Stimulated activated memory B cell treated with anti-CD40 and anti-IgM and Interleukin-4, amounts not matched to agents 10 μg/mL and 1 μg/mL and 100 μg/mL, for 72 hours (primary cell): ENCODE measurements around the gene PARP3.
A peak's percentile ranks its signal among the peaks of the same experiment; 100 is the strongest.
"Not testable (repeated sequence)": the region's sequence is repeated elsewhere in the genome, so short reads cannot be mapped to it uniquely, and the experiment has no call there.

Experiments
- ATAC-seq: fragments of 150-1000 bp; cut with Tn5 transposase; 2 replicates; pipeline ENCODE4 v1.10.0; 2021
- H3K27ac Mint-ChIP-seq: one replicate; pipeline ENCODE4 v1.8.0; 2022; ENCODE audit warnings: mild to moderate bottlenecking, mixed read lengths
- H3K27me3 Mint-ChIP-seq: one replicate; pipeline ENCODE4 v1.8.0; 2022; ENCODE audit warnings: mixed read lengths
- H3K36me3 Mint-ChIP-seq: one replicate; pipeline ENCODE4 v1.8.0; 2022; ENCODE audit warnings: mixed read lengths
- H3K4me1 Mint-ChIP-seq: one replicate; pipeline ENCODE4 v1.8.0; 2022; ENCODE audit warnings: mixed read lengths
- H3K4me3 Mint-ChIP-seq: one replicate; pipeline ENCODE4 v1.8.0; 2022; ENCODE audit warnings: mild to moderate bottlenecking, moderate library complexity, mixed read lengths
- H3K9me3 Mint-ChIP-seq: one replicate; pipeline ENCODE4 v1.8.0; 2022; ENCODE audit warnings: mixed read lengths

The PARP3 gene

DNA sequence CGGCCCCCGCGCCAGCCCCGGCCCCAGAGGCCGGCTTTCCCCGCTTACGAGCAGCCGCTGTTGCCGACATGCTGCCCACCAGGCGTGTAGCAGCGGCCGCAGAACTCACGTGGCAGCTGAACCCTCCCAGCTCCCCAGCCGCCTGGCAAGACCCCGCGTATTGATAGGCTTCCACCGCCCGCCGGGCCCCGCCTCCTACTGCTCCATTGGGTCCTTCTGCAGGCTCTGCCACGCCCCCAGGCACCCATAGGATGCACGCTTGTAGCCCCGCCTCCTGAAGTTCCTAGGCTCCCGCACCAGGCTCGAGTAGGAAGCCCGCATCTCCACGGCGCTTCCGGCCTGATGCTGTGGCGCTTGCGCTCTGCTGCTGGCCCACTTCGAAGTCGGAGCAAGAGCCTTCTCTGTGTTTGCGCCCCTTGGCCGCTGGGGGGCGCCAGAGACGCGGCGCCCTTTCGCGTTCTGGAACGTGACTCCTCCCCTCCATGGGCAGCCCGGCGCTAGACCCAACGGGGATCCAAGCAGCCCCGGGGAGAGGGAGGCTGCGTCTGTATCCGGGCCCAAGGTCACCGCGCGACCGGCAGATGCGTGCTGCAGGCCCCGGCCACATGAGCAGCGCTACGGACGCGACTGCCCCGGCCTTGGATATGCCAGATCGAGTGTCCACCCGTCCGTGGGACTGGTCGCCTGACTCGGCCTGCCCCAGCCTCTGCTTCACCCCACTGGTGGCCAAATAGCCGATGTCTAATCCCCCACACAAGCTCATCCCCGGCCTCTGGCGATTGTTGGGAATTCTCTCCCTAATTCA is at the start of gene PARP3, which contains the start of gene RRP9:
Gene PARP3 (plus strand): TSS at position 566 of the 805 bp plus-strand sequence. CDS start 993 bp downstream, outside the sequence.
Gene RRP9 (minus strand): TSS at position 107 of the 805 bp plus-strand sequence. CDS start 37 bp downstream, at position 70.
- ATAC-seq = peak; percentile 96
- H3K4me3 Mint-ChIP-seq = peak within 1 kb of the TSS; percentile 91
- H3K27me3 Mint-ChIP-seq = no peaks in the 10 kb centered on the region

DNA sequence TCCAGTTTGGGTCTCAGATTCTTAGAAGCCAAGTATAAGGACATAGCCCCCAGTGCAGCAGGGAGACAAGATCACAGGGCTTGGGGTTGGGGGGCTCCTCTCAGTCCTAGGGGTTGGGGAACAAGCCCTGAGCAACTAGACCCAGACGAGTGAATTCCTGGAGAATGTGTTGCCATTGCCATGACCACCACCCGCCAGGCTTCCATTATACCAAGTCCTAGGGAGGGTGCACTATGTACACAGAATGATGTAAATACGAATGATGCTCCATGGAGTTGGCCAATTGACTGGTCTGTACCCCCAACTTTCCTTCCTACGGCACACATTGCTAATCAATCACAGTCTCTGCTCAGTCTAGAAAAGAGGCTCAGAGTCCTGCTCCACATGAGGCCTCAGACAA is 47.8 kb upstream of the PARP3 start:
- Mint-ChIP-seq H3K27ac (no peak overlapping the region), H3K9me3 (no peaks in the 10 kb centered on the region), H3K27me3 (peaks cover 79% of the 10 kb centered on the region), H3K4me1 (no peaks in the 10 kb centered on the region), H3K36me3 (no peaks in the 10 kb centered on the region), H3K4me3 (no peak overlapping the region)
- no peak for ATAC-seq

More for the DNA sequence above, at the start of gene PARP3, which contains the start of gene RRP9:
- Mint-ChIP-seq H3K9me3 (no peaks in the 10 kb centered on the region), H3K36me3 (peaks cover 49% of the 10 kb centered on the region), H3K27ac (peak within 1 kb of the TSS; percentile 88), H3K4me1 (peaks cover 42% of the 10 kb centered on the region)

DNA sequence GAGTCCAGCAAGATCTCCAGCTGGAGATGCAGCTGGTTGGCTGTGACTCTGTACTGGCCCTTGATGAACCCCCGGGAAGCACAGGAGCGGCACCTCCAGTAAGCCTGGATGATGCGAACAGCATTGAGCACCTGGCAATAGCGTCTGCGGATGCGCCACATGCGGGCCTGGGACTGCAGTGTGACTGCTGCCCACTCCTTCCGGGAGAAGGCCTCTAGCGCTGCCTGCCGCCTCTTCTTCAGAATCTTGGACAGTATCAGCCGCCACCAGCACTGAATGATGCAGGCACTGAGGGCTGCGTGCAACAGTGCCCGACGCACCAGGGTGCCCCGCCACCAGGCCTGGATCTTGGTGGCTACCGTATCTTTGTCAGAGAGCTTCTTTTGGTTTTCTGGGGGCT is 47.2 kb upstream of the PARP3 start:
- H3K4me1 Mint-ChIP-seq = no peaks in the 10 kb centered on the region
- no peak overlapping the region for H3K27ac Mint-ChIP-seq
- no peak for ATAC-seq
- H3K27me3 Mint-ChIP-seq = peaks cover 76% of the 10 kb centered on the region
- no peaks in the 10 kb centered on the region for H3K36me3 Mint-ChIP-seq
- H3K4me3 Mint-ChIP-seq = no peak overlapping the region
- H3K9me3 Mint-ChIP-seq = no peaks in the 10 kb centered on the region

DNA sequence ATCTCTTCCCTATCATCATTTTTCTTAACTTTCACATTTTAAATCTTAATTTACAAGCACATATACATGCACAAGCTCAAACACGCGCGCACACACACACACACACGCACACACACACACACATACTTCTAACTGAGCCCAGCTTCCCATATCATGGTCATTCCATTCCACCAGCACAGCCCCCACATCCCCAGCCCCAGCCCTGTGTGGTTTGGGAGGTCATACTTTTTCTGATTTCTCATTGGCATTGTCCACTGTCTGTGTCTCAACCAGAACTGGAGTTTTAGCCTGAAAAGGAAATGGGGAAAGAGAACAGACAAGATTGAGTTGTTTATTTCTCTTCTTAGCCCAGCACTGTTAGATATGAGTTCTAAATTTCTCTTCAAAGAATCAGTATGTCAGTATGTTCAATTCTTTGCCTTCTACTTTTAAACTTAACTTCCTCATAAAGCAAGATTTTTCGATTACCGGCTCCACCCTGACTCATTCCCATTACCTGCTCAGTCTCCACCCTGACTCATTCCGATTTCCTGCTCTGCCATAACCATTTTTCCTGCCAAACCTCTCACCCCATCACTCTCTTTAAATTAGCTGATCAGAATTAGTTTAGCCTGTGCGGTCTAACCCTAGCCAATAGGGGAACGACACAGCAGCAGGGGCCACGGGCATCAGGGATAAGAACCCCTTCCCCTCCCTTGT is 45.4 kb upstream of the PARP3 start:
- ATAC-seq = no peak
- no peaks in the 10 kb centered on the region for H3K36me3 Mint-ChIP-seq

DNA sequence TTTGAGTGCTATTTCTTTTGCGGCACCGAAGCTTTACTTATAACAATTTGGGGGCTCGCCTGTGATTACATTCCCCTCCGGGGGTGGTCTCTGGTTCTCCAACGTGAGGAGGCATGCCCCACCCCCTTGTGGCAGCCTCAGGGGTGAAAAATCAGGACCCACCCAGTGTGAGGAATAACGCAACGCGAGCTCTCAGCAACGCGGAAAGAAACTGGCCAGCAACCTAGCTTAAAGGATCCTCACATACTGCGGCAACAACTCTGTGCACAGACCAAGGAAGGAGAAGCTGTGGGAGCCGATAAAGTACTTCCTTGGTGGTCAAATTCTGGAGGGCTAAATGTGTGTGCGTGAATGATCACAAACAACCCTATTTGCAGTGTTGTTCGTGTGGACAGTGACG is 44.8 kb upstream of the PARP3 start:
- peaks cover 70% of the 10 kb centered on the region for H3K27me3 Mint-ChIP-seq
- H3K4me3 Mint-ChIP-seq = no peak overlapping the region

More for the DNA sequence above, 45.4 kb upstream of the PARP3 start:
- no peaks in the 10 kb centered on the region for H3K4me1 Mint-ChIP-seq
- H3K27me3 Mint-ChIP-seq = peaks cover 71% of the 10 kb centered on the region
- no peaks in the 10 kb centered on the region for H3K9me3 Mint-ChIP-seq
- no peak overlapping the region for H3K27ac Mint-ChIP-seq
- no peak overlapping the region for H3K4me3 Mint-ChIP-seq

DNA sequence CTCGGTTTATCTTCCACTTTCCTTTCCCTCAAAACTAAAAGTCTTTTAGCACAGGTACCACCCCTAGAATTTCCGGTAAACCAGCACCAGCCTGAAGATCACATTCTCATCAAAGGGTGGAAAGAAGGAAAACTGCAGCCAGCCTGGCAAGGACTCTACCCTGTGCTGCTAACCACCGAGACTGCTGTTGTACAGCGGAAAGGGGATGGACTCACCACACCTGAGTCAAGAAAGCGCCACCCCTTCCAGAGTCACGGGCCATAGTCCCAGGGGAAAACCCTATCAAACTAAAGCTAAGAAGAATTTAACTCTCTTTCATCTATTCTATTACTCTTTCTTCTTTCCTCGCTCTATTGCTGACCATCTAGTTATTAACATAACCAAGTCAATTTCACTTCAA is 42.1 kb upstream of the PARP3 start:
- ATAC-seq, H3K4me1 Mint-ChIP-seq, H3K9me3 Mint-ChIP-seq, H3K4me3 Mint-ChIP-seq, H3K36me3 Mint-ChIP-seq, H3K27ac Mint-ChIP-seq: not testable (repeated sequence)
- H3K27me3 Mint-ChIP-seq = peaks cover 76% of the 10 kb centered on the region

More for the DNA sequence above, 44.8 kb upstream of the PARP3 start:
- Mint-ChIP-seq H3K4me1 (no peaks in the 10 kb centered on the region), H3K9me3 (no peaks in the 10 kb centered on the region), H3K36me3 (no peaks in the 10 kb centered on the region), H3K27ac (no peak overlapping the region)
- no peak for ATAC-seq

DNA sequence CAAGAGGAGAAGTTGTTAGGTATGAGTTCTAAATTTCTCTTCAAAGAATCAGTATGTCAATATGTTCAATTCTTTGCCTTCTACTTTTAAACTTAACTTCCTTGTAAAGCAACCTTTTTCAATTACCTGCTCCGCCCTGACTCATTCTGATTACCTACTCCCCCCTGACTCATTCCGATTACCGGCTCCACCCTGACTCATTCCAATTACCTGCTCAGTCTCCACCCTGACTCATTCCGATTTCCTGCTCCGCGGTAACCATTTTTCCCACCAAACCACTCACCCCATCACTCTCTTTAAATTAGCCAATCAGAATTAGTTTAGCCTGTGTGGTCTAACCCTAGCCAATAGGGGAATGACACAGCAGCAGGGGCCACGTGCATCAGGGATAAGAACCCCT is 39.8 kb upstream of the PARP3 start:
- not testable (repeated sequence) for H3K4me1 Mint-ChIP-seq, ATAC-seq, H3K36me3 Mint-ChIP-seq, H3K27ac Mint-ChIP-seq, H3K9me3 Mint-ChIP-seq, H3K4me3 Mint-ChIP-seq
- H3K27me3 Mint-ChIP-seq = peaks cover 77% of the 10 kb centered on the region

DNA sequence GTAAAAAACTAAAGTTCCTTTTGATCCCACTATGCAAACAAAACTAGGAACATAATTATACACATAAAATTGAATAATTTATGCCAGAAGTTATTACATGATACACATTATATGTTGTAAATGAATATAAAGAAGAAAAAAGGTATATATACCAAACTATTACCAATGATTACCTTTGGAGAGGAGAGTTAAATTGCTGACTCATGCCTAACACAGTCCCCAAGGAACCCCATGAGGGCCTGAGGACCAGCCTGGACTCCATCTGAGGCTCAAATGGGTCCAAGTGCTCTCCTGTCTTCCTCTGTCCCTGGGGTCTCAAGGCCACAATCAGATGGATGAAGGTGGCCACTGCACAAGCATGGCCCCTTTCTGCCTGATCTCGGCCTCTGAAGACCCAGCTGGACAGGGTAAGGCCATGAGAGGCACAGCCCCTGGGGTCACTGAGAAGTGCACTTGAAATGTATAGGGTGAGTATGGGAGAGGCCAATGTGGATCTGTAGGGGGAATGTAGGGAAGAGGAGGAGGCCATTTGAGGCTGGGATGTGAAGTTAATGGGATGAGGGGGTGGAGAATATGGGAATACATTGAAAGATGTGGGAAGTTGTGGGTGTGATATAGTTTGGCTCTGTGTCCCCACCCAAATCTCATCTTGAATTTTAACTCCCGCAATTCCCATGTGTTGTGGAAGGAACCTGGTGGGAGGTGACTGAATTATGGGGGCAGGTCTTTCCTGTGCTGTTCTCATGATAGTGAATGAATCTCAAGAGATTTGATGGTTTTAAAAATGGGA is 37.9 kb upstream of the PARP3 start:
- ATAC-seq = no peak
- Mint-ChIP-seq H3K9me3 (peaks cover 13% of the 10 kb centered on the region), H3K27me3 (peaks cover 80% of the 10 kb centered on the region), H3K4me1 (no peaks in the 10 kb centered on the region), H3K27ac (no peak overlapping the region), H3K4me3 (no peak overlapping the region), H3K36me3 (peaks cover 6% of the 10 kb centered on the region)

DNA sequence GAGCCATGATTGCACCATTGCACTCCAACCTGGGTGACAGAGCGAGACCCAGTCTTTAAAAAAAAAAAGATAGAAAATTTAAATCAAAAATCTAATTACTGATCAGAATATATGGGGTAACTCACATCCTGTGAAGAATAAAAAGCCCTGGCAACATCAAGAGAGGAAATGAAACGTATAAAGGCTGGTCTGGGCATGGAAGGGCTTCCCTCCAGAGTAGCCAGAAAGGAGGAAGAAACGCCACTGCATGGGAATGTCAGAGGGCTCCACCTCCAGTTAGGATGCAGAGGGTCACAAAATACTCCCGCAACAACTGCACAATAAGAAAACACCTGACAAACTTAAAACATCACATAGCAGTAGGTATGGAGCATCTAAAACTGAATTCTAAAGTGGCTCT is 34.1 kb upstream of the PARP3 start:
- no peak overlapping the region for H3K27ac Mint-ChIP-seq

DNA sequence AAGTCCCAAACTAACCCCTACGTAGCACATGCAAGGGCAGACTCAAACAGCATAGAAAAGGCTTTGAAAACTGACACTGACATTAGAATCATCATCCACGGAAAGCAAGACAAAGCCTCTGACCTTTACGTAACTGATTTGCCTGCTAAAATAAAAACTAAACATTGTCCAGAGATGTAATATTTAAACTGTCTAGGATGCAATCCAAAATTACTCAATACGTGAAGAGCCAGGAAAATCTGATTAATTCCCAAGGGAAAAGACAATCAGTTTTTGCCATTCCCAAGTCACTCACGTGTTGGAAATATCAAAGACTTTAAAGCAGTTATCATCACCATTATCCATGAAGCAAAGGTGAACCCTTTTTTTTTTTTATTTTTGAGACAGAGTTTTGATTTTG is 25.7 kb upstream of the PARP3 start:
- Mint-ChIP-seq H3K27ac (no peak overlapping the region), H3K27me3 (peaks cover 21% of the 10 kb centered on the region), H3K4me1 (no peaks in the 10 kb centered on the region), H3K4me3 (no peak overlapping the region), H3K36me3 (no peaks in the 10 kb centered on the region), H3K9me3 (no peaks in the 10 kb centered on the region)
- no peak for ATAC-seq

More for the DNA sequence above, 34.1 kb upstream of the PARP3 start:
- no peak overlapping the region for H3K4me3 Mint-ChIP-seq
- H3K9me3 Mint-ChIP-seq = peaks cover 14% of the 10 kb centered on the region
- H3K4me1 Mint-ChIP-seq = no peaks in the 10 kb centered on the region
- ATAC-seq = no peak
- H3K36me3 Mint-ChIP-seq = peaks cover 6% of the 10 kb centered on the region
- peaks cover 58% of the 10 kb centered on the region for H3K27me3 Mint-ChIP-seq

DNA sequence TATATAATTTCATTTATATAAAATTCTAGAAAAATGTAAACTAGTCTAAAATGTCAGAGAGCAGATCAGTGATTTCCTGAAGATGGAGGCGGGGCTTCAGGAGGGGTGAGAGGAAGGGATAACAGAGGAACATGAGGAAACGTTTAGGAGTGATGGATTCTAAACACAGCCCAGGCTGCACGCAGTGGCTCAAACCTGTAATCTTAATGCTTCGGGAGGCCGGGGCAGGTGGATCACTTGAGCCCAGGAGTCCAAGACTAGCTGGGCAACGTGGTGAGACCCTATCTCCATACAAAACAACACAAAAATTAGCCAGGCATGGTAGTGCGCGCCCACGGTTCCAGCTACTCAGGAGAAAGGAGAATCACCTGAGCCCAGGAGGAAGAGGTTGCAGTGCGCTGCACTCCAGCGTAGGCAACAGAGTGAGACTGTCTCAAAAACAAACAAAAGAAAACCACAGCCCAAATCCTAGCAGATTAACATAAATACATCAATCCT is 21.0 kb upstream of the PARP3 start:
- Mint-ChIP-seq H3K9me3 (no peaks in the 10 kb centered on the region), H3K36me3 (no peaks in the 10 kb centered on the region), H3K4me1 (no peaks in the 10 kb centered on the region), H3K27me3 (peaks cover 30% of the 10 kb centered on the region), H3K4me3 (no peak overlapping the region), H3K27ac (no peak overlapping the region)
- no peak for ATAC-seq

DNA sequence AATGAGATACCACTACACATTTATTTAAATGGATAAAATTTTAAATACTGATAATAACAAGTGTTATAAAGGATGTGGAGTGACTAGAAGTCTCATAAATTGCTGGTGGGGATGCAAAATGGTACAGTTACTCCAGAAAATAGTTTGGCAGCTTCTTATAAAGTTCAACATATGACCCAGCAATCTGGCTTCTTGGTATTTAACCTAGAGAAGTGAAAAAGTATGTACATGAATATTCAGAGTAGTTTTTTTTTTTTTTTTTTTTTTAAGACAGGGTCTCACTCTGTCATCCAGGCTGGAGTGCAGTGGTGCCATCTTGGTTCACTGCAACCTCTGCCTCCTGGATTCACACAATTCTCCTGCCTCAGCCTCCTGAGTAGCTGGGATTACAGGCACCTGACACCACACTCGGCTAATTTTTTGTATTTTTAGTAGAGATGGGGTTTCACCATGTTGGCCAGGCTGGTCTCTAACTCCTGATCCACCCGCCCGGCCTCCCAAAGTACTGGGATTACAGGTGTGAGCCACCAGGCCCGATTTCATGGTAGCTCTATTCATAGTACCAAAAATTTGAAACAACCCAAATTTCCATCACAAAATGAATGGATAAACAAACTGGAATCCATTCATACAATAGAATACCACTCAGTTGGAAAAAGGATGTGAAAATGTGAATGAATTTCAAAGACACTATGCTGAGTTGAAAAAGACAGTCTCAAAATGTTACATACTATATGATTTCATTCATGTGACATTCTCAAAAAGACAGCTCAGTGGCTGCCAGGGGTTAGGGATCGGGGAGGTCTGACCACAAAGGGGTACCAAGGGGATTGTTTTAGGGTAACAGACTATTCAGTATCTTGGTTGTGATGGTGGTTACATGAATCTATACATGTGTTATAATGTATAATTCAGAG is 14.8 kb upstream of the PARP3 start:
- no peak overlapping the region for H3K27ac Mint-ChIP-seq
- H3K4me1 Mint-ChIP-seq = no peaks in the 10 kb centered on the region
- H3K4me3 Mint-ChIP-seq = no peak overlapping the region
- H3K27me3 Mint-ChIP-seq = peaks cover 2% of the 10 kb centered on the region
- peaks cover 10% of the 10 kb centered on the region for H3K36me3 Mint-ChIP-seq
- no peaks in the 10 kb centered on the region for H3K9me3 Mint-ChIP-seq
- ATAC-seq = peak; percentile 36

DNA sequence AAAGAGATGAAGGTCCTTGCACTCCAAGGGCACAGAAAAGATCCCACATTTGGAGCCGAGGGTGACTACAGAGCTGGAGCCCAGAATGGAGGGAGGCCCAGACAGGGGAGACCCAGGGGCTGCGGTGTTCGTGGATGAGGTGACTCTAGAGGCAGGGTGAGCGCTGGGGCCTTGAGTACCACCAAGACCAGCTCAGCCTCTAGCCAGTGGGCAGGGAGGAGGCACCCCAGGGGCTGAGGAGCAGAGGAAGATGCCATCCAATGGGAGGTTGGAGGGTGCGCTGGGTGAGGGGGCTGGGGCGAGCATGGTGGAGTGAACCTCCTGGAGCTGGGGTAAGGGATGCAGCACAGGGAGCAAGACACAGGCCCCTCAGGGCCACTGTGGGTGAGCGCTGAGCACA is 13.7 kb upstream of the PARP3 start:
- H3K27me3 Mint-ChIP-seq = no peaks in the 10 kb centered on the region
- H3K4me3 Mint-ChIP-seq = no peak overlapping the region
- H3K27ac Mint-ChIP-seq = no peak overlapping the region
- ATAC-seq = no peak
- H3K9me3 Mint-ChIP-seq = no peaks in the 10 kb centered on the region
- H3K4me1 Mint-ChIP-seq = no peaks in the 10 kb centered on the region
- peaks cover 19% of the 10 kb centered on the region for H3K36me3 Mint-ChIP-seq

DNA sequence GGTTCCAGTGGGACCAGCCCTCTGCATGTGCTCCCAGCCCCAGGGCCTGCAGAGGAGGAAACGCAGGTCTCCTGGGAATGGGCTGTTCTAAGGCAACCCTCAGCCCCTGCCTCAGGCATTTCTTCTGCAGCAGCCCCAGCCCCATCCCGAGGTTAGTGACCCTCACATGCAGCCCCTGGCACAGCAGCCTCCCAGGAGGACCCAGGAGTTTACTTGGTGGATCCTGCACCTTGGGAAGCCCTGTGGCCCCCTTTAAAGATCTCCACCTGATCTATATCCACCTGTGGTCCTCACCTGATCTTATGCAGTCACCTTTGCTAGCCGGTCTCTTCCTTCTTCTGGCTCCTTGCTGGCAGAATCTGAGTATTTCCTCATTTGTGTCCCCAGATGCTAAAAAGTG is 13.2 kb upstream of the PARP3 start:
- H3K4me1 Mint-ChIP-seq, ATAC-seq, H3K27me3 Mint-ChIP-seq, H3K9me3 Mint-ChIP-seq, H3K4me3 Mint-ChIP-seq, H3K27ac Mint-ChIP-seq: not testable (repeated sequence)
- H3K36me3 Mint-ChIP-seq = peaks cover 25% of the 10 kb centered on the region
